Esophagus muscularis mucosa (tissue), 3 donors: ENCODE data around the gene TMPRSS11A.

Experiments
- CTCF ChIP-seq, 3 experiments: fragments of 200-600 bp in 2 of 3; fragments of 450-650 bp in 1 of 3; sonication (generic) in 2 of 3; IDR thresholded peaks; one replicate each; pipeline ENCODE4 v1.5.1; 2017 to 2019; ENCODE audit warnings: antibody characterized with exemption in 3 of 3, mild to moderate bottlenecking in 2 of 3, moderate library complexity in 1 of 3
- POLR2A ChIP-seq: fragments of 450-650 bp; IDR thresholded peaks from one replicate; pipeline ENCODE4 v1.6.1; 2017; ENCODE audit warnings: antibody characterized with exemption, moderate library complexity, mild to moderate bottlenecking, low read depth
- POLR2AphosphoS5 ChIP-seq, 2 donors: sonication (generic); formaldehyde crosslinking; IDR thresholded peaks; one replicate each; pipeline ENCODE4 v1.6.1; 2017; ENCODE audit warnings: antibody characterized with exemption in 2 of 2

- TF ChIP-seq CTCF (IDR thresholded peaks at IDR 0.05) (no peak), POLR2A (no peak), POLR2AphosphoS5 (IDR thresholded peaks at IDR 0.05) (no peak)
Observed at GRCh38 chr4:68011684-68012083, 48.4 kb upstream of the TMPRSS11A start.
